BLaER1 (cell line): ENCODE data around the gene GINS2.

Source experiments
- H3K27ac ChIP-seq: shearing (Covaris generic); formaldehyde crosslinking; 2 replicates; pipeline ENCODE4 v1.8.1; 2022
- H3K27me3 ChIP-seq: shearing (Covaris generic); formaldehyde crosslinking; 2 replicates; pipeline ENCODE4 v1.8.1; 2022
- H3K36me3 ChIP-seq: shearing (Covaris generic); formaldehyde crosslinking; 2 replicates; pipeline ENCODE4 v1.8.1; 2022
- H3K4me1 ChIP-seq: shearing (Covaris generic); formaldehyde crosslinking; 2 replicates; pipeline ENCODE4 v1.8.1; 2022
- H3K4me2 ChIP-seq: shearing (Covaris generic); formaldehyde crosslinking; 2 replicates; pipeline ENCODE4 v1.8.1; 2022
- H3K4me3 ChIP-seq: shearing (Covaris generic); formaldehyde crosslinking; 2 replicates; pipeline ENCODE4 v1.8.1; 2022
- H3K9ac ChIP-seq: shearing (Covaris generic); formaldehyde crosslinking; 2 replicates; pipeline ENCODE4 v1.8.1; 2022
- H3K9me3 ChIP-seq: shearing (Covaris generic); formaldehyde crosslinking; 2 replicates; pipeline ENCODE4 v1.8.1; 2022
- H4K20me1 ChIP-seq: shearing (Covaris generic); formaldehyde crosslinking; 2 replicates; pipeline ENCODE4 v1.8.1; 2022
- Cebpa-rat ChIP-seq: shearing (Covaris generic); IDR thresholded peaks from 2 replicates; pipeline ENCODE4 v1.8.1; 2022

The GINS2 gene

DNA sequence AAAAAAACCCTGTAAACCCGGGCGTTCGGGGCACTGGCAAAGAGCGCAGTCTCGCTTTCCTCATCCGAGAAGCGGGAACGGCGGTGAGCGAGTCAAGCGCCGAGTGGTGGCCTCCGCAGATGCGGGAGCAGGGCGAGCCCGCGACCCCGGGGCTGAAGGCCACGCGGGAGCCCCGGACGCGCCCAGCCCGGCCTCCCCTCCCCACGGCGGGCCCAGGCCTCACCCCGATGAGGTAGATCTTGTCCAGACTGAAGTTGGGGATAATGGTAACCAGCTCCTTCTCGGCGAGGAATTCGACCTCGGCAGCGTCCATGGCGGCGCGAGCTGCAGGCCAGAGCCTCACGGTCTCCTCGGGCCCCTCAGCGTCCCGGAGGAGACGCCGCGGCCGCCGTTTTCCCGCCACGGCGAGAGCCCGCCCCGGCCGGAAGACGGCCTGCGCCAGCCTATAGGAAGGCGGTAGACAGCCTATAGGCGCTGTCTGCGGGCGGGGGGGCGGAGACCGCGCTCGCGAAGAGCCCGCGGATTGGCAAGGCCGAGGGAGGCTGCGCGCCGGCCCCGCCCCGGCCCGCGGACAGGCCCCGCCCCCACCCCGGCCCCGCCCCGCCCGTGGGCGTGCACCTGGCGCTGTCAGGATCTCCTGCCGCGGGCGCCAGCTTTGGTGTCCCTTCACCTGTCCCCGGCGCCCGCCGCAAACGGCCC lies at the start of gene GINS2:
TSS of gene GINS2 (minus strand) at position 369 of the 699 bp plus-strand sequence. CDS start at position 313, 56 bp downstream.
- H3K27ac ChIP-seq: peak within 1 kb of the TSS; percentile 85
- peak within 1 kb of the TSS; percentile 87 for H3K9ac ChIP-seq
- peaks cover 24% of the 10 kb centered on the region for H3K36me3 ChIP-seq

DNA sequence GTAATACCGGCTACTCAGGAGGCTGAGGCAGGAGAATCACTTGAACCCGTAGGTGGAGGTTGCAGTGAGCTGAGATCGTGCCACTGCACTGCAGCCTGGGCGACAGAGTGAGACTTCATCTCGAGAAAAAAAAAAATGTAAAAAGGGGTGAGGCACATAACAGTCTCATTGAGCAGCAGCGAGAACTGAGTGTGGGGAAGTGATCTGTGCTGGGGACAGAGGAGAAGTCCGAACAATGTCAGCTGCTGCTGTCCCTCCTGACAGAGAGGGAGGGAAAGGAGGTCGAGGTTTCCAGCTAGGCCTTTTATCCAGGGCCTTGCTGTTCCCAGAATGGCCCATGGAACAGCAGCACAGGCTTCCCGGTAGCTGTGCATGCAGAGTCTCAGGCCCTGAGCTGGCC lies 48.2 kb upstream of the GINS2 start:
- no peak for TF ChIP-seq Cebpa-rat

More for the DNA sequence above, at the start of gene GINS2:
- TF ChIP-seq Cebpa-rat: no peak
- Histone ChIP-seq H4K20me1 (peaks cover 34% of the 10 kb centered on the region), H3K27me3 (no peaks in the 10 kb centered on the region), H3K4me2 (peak within 1 kb of the TSS; percentile 96), H3K4me3 (peak within 1 kb of the TSS; percentile 88), H3K4me1 (peaks cover 43% of the 10 kb centered on the region), H3K9me3 (no peaks in the 10 kb centered on the region)

DNA sequence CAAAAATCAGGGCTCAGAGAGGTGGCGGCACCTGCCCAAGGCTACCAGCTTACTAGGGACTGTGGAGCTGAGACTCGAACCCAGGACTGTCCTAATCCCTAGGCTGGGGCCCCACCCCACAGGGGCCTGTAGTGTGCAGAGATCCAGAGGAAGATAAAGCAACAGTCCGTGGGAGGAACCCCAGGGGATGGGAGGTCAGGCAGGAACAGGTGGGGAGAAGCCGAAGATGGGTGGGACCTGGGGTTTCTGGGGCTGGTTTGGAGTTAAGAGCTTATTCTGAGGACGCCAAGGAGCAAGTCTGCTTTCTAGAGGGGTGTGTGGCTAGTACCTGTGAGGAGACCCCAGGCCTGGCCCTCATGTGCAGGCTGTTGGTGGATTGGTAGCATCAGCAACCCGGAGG lies 47.2 kb upstream of the GINS2 start:
- H3K27me3 ChIP-seq: no peaks in the 10 kb centered on the region
- peak overlapping the region; percentile 91 for H3K4me2 ChIP-seq
- H3K9ac ChIP-seq: no peak overlapping the region
- peaks cover 21% of the 10 kb centered on the region for H3K36me3 ChIP-seq
- no peaks in the 10 kb centered on the region for H3K9me3 ChIP-seq
- H4K20me1 ChIP-seq: peaks cover 52% of the 10 kb centered on the region
- no peak overlapping the region for H3K27ac ChIP-seq
- no peak overlapping the region for H3K4me3 ChIP-seq
- TF ChIP-seq Cebpa-rat: no peak
- H3K4me1 ChIP-seq: peaks cover 81% of the 10 kb centered on the region

More for the DNA sequence above, 48.2 kb upstream of the GINS2 start:
- Histone ChIP-seq H3K9ac (no peak overlapping the region), H3K27me3 (no peaks in the 10 kb centered on the region), H3K4me3 (no peak overlapping the region), H4K20me1 (peaks cover 62% of the 10 kb centered on the region), H3K36me3 (peaks cover 27% of the 10 kb centered on the region), H3K4me2 (peak overlapping the region; percentile 91), H3K9me3 (no peaks in the 10 kb centered on the region), H3K27ac (no peak overlapping the region), H3K4me1 (peaks cover 76% of the 10 kb centered on the region)

DNA sequence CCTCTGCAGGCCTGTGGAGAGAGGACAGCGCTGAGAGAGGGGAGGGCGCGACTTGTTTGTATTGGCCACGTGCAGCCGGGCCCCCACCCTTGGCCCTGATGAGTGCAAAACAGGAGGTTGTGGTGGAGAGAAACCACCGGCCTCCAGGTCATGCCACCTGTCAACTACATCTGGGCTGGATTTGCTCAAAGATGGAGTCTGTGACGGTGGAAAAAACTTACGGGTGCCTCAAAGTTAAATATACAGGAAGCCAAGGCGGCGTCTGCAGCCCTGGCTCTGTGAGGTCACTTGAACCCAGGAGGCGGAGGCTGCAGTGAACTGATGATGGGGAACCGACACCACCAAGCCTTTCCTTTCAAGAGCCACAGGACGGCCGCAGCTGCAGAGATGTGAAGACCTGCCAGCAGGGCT lies 46.5 kb upstream of the GINS2 start:
- Histone ChIP-seq H3K9me3 (no peaks in the 10 kb centered on the region), H3K9ac (peak overlapping the region; percentile 51; the same call in 1 of the 2 replicates), H3K36me3 (peaks cover 15% of the 10 kb centered on the region; the same call in 1 of the 2 replicates), H3K27ac (peak overlapping the region; percentile 78), H3K4me2 (peak overlapping the region; percentile 91), H3K4me3 (peak overlapping the region; percentile 42; the same call in 1 of the 2 replicates), H3K27me3 (no peaks in the 10 kb centered on the region), H4K20me1 (peaks cover 50% of the 10 kb centered on the region), H3K4me1 (peaks cover 88% of the 10 kb centered on the region)
- no peak for TF ChIP-seq Cebpa-rat

DNA sequence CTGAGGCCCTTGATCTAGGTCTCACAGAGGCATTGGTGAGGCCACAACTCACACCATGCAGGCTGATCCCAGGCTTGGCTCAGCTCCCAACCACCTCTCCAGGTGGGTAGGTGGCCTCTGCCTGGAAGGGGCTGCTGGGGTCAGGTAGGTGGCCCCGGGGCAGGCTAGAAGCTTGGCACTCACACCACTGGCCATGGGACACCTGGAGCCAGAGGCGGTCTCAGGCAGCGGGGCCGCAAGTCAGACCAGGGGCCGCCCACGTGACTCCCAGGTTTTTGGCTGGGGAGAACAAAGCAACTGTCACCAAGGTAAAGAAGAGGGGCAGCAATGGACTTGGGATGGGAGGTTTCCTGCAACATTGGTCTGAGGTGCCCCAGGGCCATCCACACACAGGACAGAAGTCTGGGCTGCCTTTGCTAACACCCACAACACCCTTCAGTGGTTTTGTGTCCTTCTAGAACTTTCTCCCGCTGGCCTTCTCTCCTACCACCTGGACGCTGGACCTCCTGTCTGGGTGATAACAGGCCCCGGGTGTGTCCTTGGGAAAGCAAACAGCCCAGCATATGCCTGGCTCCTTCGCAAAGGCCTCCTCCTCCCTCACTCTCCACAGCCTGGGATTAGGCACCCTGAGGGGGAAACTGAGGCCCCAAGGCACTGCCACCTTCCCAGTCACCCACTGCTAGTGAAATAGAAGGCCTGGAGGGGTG lies 45.7 kb upstream of the GINS2 start:
- TF ChIP-seq Cebpa-rat: no peak
- H3K27ac ChIP-seq: peak overlapping the region; percentile 78

DNA sequence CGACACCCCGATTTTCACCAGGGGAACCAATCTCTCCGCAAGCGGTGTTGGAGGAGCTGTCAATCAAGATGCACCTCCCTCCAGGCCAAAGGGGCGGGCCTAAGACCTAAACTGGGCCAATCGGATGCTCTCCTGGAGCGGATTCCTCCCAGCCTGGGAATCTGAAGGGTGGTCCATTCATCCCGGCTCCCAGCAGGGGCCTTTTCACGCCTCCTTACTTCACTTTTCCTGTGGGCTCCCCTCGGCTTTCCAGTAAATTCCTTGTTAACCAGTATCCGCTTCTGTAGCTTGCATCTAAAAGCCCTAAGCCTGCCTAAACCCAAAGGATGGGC lies 45.1 kb upstream of the GINS2 start:
- Histone ChIP-seq H4K20me1 (peaks cover 45% of the 10 kb centered on the region), H3K27ac (peak overlapping the region; percentile 78), H3K4me3 (no peak overlapping the region), H3K36me3 (peaks cover 4% of the 10 kb centered on the region; the same call in 1 of the 2 replicates), H3K9me3 (no peaks in the 10 kb centered on the region), H3K27me3 (no peaks in the 10 kb centered on the region), H3K9ac (no peak overlapping the region), H3K4me2 (peak overlapping the region; percentile 91), H3K4me1 (peaks cover 99% of the 10 kb centered on the region)
- no peak for TF ChIP-seq Cebpa-rat

More for the DNA sequence above, 45.7 kb upstream of the GINS2 start:
- Histone ChIP-seq H3K9ac (peak overlapping the region; percentile 51; the same call in 1 of the 2 replicates), H3K36me3 (peaks cover 11% of the 10 kb centered on the region; the same call in 1 of the 2 replicates), H4K20me1 (peaks cover 50% of the 10 kb centered on the region), H3K4me2 (peak overlapping the region; percentile 91), H3K9me3 (no peaks in the 10 kb centered on the region), H3K4me3 (peak overlapping the region; percentile 42; the same call in 1 of the 2 replicates), H3K4me1 (peaks cover 96% of the 10 kb centered on the region), H3K27me3 (no peaks in the 10 kb centered on the region)

DNA sequence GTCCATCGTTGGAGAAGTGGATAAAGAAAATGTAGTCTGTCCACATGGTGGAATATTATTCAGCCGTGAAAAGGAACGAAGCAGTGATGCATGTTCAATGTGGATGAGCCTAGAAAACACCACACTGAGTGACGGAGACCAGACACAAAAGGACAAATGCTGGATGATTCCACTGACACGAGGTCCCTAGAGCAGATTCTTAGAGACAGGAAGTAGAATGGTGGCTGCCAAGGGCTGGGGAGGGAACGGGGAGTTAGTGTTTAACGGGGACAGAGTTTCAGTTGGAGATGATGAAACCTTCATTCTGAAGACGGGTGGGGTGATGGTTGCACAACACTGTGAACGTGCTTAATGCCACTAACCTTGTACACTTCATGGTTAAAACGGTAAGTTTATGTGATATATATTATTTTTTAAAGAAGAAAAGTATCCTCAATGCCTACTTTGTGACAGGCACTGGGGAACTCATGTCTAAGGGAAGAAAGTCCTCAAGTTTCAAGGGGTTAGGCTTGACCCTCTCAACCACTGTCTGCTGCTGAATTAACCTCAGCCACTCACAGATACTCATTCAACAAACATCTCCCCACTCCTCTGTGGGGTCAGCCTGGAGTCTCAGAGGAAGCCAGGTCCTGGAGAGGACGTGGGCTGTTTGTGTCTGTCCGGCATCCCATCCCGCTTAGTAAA lies 44.5 kb upstream of the GINS2 start:
- Histone ChIP-seq H3K4me1 (peaks cover 99% of the 10 kb centered on the region), H3K27me3 (no peaks in the 10 kb centered on the region), H3K4me2 (peak overlapping the region; percentile 91), H3K4me3 (no peak overlapping the region), H3K27ac (peak overlapping the region; percentile 78), H3K9ac (no peak overlapping the region), H4K20me1 (peaks cover 40% of the 10 kb centered on the region), H3K36me3 (peaks cover 4% of the 10 kb centered on the region; the same call in 1 of the 2 replicates), H3K9me3 (no peaks in the 10 kb centered on the region)
- TF ChIP-seq Cebpa-rat: peak; percentile 95

DNA sequence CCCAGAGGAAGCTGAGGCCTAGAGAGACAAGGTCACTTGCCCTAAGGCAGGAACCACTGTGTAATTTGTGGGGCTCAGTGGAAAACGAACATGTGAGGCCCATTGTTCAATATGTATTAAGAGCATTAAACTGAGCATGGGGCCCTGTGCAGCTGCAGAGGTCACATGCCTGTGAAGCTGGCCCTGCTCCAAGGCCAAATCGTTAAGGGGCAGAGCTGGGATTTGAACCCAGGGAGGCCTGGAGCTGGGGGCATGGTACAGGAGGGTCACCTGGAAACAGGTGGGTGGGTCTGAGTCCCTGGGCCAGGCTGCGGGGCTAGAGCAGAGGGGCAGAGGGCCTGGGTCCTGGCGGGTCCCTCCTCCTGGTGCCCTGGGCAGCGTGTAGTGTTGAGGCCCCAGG lies 42.4 kb upstream of the GINS2 start:
- Histone ChIP-seq H3K4me1 (peaks cover 85% of the 10 kb centered on the region), H3K4me2 (peak overlapping the region; percentile 90), H3K36me3 (peaks cover 21% of the 10 kb centered on the region), H4K20me1 (peaks cover 19% of the 10 kb centered on the region), H3K27ac (no peak overlapping the region), H3K27me3 (no peaks in the 10 kb centered on the region), H3K9me3 (no peaks in the 10 kb centered on the region), H3K9ac (no peak overlapping the region), H3K4me3 (no peak overlapping the region)
- no peak for TF ChIP-seq Cebpa-rat

DNA sequence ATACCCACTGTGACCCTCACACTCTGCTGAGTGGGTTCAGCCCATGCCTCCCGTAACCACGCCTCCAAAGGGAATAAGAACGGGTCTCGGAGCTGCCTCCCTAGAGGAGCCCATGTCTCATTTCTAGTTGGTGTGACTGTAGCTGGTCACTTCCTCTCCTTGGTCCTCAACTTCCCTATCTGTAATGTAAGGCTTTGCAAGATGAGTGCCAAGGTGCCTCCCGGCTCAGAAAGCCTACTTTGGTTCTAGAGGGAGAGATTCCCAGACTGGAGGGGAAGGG lies 41.4 kb upstream of the GINS2 start:
- Histone ChIP-seq H3K27ac (peak overlapping the region; percentile 83), H4K20me1 (peaks cover 8% of the 10 kb centered on the region), H3K4me1 (peaks cover 77% of the 10 kb centered on the region), H3K9ac (peak overlapping the region; percentile 67; the same call in 1 of the 2 replicates), H3K36me3 (peaks cover 31% of the 10 kb centered on the region), H3K27me3 (no peaks in the 10 kb centered on the region), H3K4me3 (peak overlapping the region; percentile 41; the same call in 1 of the 2 replicates), H3K4me2 (peak overlapping the region; percentile 90), H3K9me3 (no peaks in the 10 kb centered on the region)
- no peak for TF ChIP-seq Cebpa-rat
